Bronchial epithelial cell (primary cell): ENCODE measurements around the gene ENOSF1. TPM values are rescaled to one million over a fixed set of nuclear protein-coding genes. Genes with fewer than 3 reads are reported as not detected.
A peak's percentile ranks its signal among the peaks of the same experiment; 100 is the strongest.

ENCODE experiments used
- DNase-seq: peaks from one replicate; pipeline ENCODE4 v3.0.0-alpha.2; 2010; ENCODE audit warnings: low read depth
- FAIRE-seq: peaks from 2 replicates; lab custom pipeline; 2011; peaks lifted over from hg19 to GRCh38; lab: Jason Lieb, UNC
- H3K27me3 ChIP-seq: 2 replicates; pipeline ENCODE4 v1.5.1; 2011; ENCODE audit warnings: low read length; ENCODE audit not compliant: control insufficient read depth, insufficient read depth
- H3K36me3 ChIP-seq: 2 replicates; pipeline ENCODE4 v1.5.1; 2011; ENCODE audit warnings: low read length; ENCODE audit not compliant: control insufficient read depth, insufficient read depth
- H3K4me3 ChIP-seq: 2 replicates; pipeline ENCODE4 v1.5.1; 2011; ENCODE audit warnings: mild to moderate bottlenecking, low read depth, low read length, control low read depth
- total RNA-seq: library from RNA; depleted of rRNA; stranded (reverse); fragments of >200 nt; gene quantifications from 2 replicates; pipeline ENCODE4 v1.2.1, GENCODE V29; 2014
- TF ChIP-seq, protein P1 (sequence below): IDR thresholded peaks from 2 replicates; pipeline ENCODE4 v1.5.1; 2011; ENCODE audit warnings: mild to moderate bottlenecking, moderate library complexity, low read length, control low read depth, inconsistent platforms; ENCODE audit not compliant: insufficient read depth, severe bottlenecking

Gene ENOSF1
- total RNA-seq, 1 donor from 2014 or later, result 25.5 TPM

DNA sequence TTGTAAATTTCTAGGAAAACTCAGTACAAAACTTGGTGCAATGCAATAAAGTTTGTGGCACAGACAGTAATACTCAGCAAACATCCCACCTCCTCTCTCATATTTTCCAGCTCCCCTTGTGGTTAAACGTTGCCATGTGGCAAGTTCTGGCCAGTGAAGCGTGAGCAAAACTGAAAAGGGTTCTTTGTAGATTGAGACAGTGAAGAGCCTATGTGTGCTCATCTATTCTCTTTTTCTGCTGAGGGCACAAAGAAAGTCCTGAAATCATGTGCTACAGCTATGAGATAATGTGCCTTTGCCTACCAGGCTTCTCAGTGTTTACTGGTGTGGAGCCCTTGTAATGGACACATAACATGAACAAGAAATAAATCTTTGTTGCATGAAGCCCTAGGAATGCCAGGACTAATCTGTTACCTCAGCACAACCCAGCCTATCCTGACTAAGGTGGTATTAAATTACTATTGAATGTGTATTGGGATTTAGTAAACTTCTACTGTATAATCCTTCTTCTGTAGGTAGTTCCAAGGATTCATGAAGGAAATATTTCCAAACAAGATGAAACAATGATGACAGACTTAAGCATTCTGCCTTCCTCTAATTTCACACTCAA is 67.9 kb downstream of the ENOSF1 start:
- no peaks in the 10 kb centered on the region for H3K27me3 ChIP-seq
- TF ChIP-seq, protein P1, sequence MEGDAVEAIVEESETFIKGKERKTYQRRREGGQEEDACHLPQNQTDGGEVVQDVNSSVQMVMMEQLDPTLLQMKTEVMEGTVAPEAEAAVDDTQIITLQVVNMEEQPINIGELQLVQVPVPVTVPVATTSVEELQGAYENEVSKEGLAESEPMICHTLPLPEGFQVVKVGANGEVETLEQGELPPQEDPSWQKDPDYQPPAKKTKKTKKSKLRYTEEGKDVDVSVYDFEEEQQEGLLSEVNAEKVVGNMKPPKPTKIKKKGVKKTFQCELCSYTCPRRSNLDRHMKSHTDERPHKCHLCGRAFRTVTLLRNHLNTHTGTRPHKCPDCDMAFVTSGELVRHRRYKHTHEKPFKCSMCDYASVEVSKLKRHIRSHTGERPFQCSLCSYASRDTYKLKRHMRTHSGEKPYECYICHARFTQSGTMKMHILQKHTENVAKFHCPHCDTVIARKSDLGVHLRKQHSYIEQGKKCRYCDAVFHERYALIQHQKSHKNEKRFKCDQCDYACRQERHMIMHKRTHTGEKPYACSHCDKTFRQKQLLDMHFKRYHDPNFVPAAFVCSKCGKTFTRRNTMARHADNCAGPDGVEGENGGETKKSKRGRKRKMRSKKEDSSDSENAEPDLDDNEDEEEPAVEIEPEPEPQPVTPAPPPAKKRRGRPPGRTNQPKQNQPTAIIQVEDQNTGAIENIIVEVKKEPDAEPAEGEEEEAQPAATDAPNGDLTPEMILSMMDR, result no peak
- no peaks in the 10 kb centered on the region for H3K36me3 ChIP-seq
- H3K4me3 ChIP-seq, result no peak overlapping the region
- DNase-seq, result no peak
- FAIRE-seq, result no peak

DNA sequence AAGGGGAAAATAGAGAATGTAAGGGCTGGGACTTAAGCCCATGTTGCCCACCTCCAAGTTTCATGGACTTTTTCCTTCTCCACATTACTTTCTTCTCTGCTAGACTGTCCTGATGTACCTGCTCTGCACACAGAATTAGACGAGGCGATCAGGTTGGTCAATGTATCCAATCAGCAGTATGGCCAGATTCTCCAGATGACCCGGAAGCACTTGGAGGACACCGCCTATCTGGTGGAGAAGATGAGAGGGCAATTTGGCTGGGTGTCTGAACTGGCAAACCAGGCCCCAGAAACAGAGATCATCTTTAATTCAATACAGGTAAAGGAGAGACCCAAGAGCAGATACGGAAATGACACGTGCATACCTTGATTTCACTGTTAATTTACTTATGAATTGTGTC is 71.2 kb downstream of the ENOSF1 start:
- FAIRE-seq (no peak), DNase-seq (no peak)
- H3K36me3 ChIP-seq, result no peaks in the 10 kb centered on the region
- H3K4me3 ChIP-seq, result no peak overlapping the region
- no peaks in the 10 kb centered on the region for H3K27me3 ChIP-seq
- TF ChIP-seq, protein P1, result no peak

DNA sequence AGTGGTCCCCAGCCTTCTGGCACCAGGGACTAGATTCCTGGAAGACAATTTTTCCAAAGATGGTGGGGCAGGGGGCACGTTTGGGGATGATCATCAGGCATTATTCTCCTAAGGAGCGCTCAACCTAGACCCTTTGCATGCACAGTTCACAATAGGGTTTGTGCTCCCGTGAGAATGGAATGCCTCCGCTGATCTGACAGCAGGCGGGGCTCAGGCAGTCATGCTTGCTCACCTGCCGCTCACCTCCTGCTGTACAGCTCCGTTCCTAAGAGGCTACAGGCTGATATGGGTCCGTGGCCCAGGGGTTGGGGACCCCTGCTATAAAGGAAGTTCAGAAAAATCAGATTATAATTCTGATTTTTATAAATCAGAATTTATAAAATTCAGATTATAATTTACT is 77.3 kb downstream of the ENOSF1 start:
- FAIRE-seq (no peak), DNase-seq (no peak)
- TF ChIP-seq, protein P1, result no peak
- no peaks in the 10 kb centered on the region for H3K27me3 ChIP-seq
- H3K4me3 ChIP-seq, result no peak overlapping the region
- no peaks in the 10 kb centered on the region for H3K36me3 ChIP-seq

DNA sequence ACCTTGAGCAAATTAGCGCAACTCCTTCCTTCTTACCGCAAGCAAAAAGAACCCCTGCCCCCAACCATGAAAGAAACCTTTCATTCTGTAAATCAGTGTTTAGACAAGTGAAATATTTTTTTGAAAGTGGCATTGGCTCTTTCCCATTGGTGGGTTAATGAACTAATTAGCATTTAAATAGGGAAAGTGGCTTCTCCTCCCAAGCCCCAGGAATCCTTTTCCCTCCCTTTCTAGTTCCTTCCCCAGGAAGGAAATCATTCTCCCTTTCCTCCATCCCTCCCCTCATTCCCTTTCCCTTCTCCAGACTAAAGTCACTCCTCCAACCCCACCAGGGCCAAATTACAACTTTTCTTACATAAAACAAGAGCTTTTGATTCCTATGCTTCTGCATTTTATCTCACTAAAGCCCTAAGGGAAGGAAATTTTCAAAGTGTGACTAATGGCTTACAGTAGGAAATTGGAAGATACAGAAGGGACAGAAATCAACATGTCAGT is 77.8 kb downstream of the ENOSF1 start:
- Histone ChIP-seq H3K36me3 (no peaks in the 10 kb centered on the region), H3K27me3 (no peaks in the 10 kb centered on the region), H3K4me3 (no peak overlapping the region)
- no peak for FAIRE-seq
- DNase-seq, result peak; percentile 53
- TF ChIP-seq, protein P1, result no peak

DNA sequence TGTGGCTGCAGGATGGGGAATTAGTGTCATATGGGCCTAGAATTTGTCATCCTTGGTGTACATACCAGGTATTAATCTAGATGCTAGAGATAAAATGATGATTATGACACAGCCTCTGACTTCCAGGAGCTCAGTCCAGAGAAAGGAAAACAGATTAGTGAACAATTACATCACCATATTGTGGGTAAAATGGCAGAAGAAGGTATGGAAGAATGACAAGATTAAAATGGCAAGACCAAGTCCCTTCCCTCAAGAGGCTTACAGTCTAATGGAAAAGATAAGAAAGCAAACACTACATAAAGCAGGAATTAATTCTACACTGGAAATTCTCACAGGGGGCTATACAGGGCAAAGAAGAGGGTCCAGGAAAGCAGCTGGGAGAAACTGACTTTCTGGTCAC is 80.9 kb downstream of the ENOSF1 start:
- DNase-seq (no peak), FAIRE-seq (no peak)
- H3K4me3 ChIP-seq, result no peak overlapping the region
- H3K27me3 ChIP-seq, result no peaks in the 10 kb centered on the region
- no peaks in the 10 kb centered on the region for H3K36me3 ChIP-seq
- TF ChIP-seq, protein P1, result no peak
